NT2/D1 (cell line): ENCODE data around the gene ABCC6.
"Not testable (repeated sequence)": the region's sequence is repeated elsewhere in the genome, so short reads cannot be mapped to it uniquely, and the experiment has no call there.

ENCODE experiments used
- SUZ12 ChIP-seq: IDR thresholded peaks from 2 replicates; pipeline ENCODE4 v1.6.1; 2011; ENCODE audit not compliant: insufficient read length, insufficient read depth; ENCODE audit errors: extremely low read depth
- YY1 ChIP-seq: IDR thresholded peaks from 2 replicates; pipeline ENCODE4 v1.6.1; 2011; ENCODE audit not compliant: insufficient read length, insufficient read depth

GRCh38 chr16:16208461-16208860 is 14.8 kb downstream of the ABCC6 start:
- not testable (repeated sequence) for TF ChIP-seq SUZ12, YY1
